ENCODE measurements around the gene GALNT9. TPM values are rescaled to one million over a fixed set of nuclear protein-coding genes. Genes with fewer than 3 reads are reported as not detected.
"Not testable (repeated sequence)": the region's sequence is repeated elsewhere in the genome, so short reads cannot be mapped to it uniquely, and the experiment has no call there.

Gene GALNT9
- polyA plus RNA-seq, 4 donors, result 8.7 to 11.7 (median 10.2) TPM

GRCh38 chr12:132271755-132272092 lies 57.7 kb downstream of the GALNT9 start:
- no peak for DNase-seq (ENCODE audit: low read depth in 4 of 4, low spot score in 2 of 4)

GRCh38 chr12:132270969-132271754 lies 58.2 kb downstream of the GALNT9 start:
- no peak for DNase-seq (ENCODE audit: low read depth in 4 of 4, low spot score in 2 of 4)

- no peak for DNase-seq (ENCODE audit: low read depth in 4 of 4, low spot score in 2 of 4)
These were observed 58.9 kb downstream of the GALNT9 start for GRCh38 chr12:132270516-132270915.

- DNase-seq (ENCODE audit: low read depth in 4 of 4, low spot score in 2 of 4), result no peak
These were observed 60.0 kb downstream of the GALNT9 start for GRCh38 chr12:132269271-132269968.

- DNase-seq (ENCODE audit: low read depth in 4 of 4, low spot score in 2 of 4), result peak in 1 of 4 donors; percentile 67
These were observed 60.7 kb downstream of the GALNT9 start for GRCh38 chr12:132268674-132269073.

- DNase-seq (ENCODE audit: low read depth in 4 of 4, low spot score in 2 of 4), result no peak
These were observed 61.5 kb downstream of the GALNT9 start for GRCh38 chr12:132267873-132268272.

- DNase-seq (ENCODE audit: low read depth in 4 of 4, low spot score in 2 of 4), result no peak
These were observed 62.6 kb downstream of the GALNT9 start for GRCh38 chr12:132266802-132267201.

- DNase-seq (ENCODE audit: low read depth in 4 of 4, low spot score in 2 of 4), result no peak
These were observed 63.0 kb downstream of the GALNT9 start for GRCh38 chr12:132266370-132266769.

- DNase-seq (ENCODE audit: low read depth in 4 of 4, low spot score in 2 of 4), result not testable (repeated sequence)
These were observed 63.6 kb downstream of the GALNT9 start for GRCh38 chr12:132265822-132266221.

GRCh38 chr12:132265056-132265800 lies 64.2 kb downstream of the GALNT9 start:
- DNase-seq (ENCODE audit: low read depth in 4 of 4, low spot score in 2 of 4), result no peak

GRCh38 chr12:132264086-132265010 lies 65.0 kb downstream of the GALNT9 start:
- no peak for DNase-seq (ENCODE audit: low read depth in 4 of 4, low spot score in 2 of 4)

GRCh38 chr12:132263451-132264049 lies 65.8 kb downstream of the GALNT9 start:
- DNase-seq (ENCODE audit: low read depth in 4 of 4, low spot score in 2 of 4), result no peak

- no peak for DNase-seq (ENCODE audit: low read depth in 4 of 4, low spot score in 2 of 4)
These were observed 66.4 kb downstream of the GALNT9 start for GRCh38 chr12:132263061-132263360.

- no peak for DNase-seq (ENCODE audit: low read depth in 4 of 4, low spot score in 2 of 4)
These were observed 66.9 kb downstream of the GALNT9 start for GRCh38 chr12:132262256-132263060.

GRCh38 chr12:132261328-132262138 lies 67.9 kb downstream of the GALNT9 start:
- DNase-seq (ENCODE audit: low read depth in 4 of 4, low spot score in 2 of 4), result no peak

GRCh38 chr12:132260721-132261120 lies 68.7 kb downstream of the GALNT9 start:
- no peak for DNase-seq (ENCODE audit: low read depth in 4 of 4, low spot score in 2 of 4)

- DNase-seq (ENCODE audit: low read depth in 4 of 4, low spot score in 2 of 4), result no peak
These were observed 69.3 kb downstream of the GALNT9 start for GRCh38 chr12:132259872-132260695.
